ENCODE measurements around the gene CD209.

The CD209 gene

DNA sequence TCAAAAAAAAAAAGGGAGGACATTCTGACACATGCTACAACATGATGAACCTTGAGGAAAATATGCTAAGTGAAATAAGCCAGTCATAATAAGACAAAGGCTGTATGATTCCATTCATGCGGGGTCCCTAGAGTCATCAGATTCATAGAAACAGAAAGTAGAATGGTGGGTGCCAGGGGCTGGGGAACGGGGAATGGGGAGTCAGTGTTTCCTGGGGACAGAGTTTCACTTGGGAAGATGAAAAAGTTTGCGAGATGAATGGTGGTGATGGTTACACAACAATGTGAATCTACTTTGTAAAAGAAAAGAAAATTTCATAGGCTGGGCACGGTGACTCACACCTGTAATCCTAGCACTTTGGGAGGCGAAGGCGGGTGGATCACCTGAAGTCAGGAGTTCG is 9.3 kb downstream of the CD209 start:
- no peak for DNase-seq (ENCODE audit: low spot score)

DNA sequence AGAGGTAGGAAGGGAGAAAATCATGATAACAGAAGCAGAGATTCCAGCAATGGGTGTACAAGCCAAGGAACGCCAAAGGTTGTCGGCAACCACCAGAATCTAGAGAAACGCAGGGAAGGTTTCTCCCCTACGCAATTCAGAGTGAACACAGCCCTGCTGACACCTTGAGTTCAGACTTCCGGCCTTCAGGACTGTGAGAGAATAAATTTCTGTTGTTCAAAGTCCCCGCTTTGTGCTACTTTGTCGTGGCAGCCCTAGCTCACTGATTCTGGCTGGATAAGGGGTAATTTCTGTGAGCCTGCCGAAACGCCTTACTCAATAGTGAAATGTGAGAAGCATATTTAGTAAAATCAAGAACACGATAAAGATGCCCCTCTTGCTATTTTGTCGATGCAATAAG is 10.1 kb downstream of the CD209 start:
- no peak for DNase-seq (ENCODE audit: low spot score)

GRCh38 chr19:7736148-7736547 is 11.2 kb downstream of the CD209 start:
- no peak for DNase-seq (ENCODE audit: low spot score)

- peak; percentile 47 for DNase-seq (ENCODE audit: low spot score)
Observed at GRCh38 chr19:7734220-7735203, 12.8 kb downstream of the CD209 start.

- DNase-seq (ENCODE audit: low spot score) = no peak
Observed at GRCh38 chr19:7733376-7733775, 14.0 kb downstream of the CD209 start.

DNA sequence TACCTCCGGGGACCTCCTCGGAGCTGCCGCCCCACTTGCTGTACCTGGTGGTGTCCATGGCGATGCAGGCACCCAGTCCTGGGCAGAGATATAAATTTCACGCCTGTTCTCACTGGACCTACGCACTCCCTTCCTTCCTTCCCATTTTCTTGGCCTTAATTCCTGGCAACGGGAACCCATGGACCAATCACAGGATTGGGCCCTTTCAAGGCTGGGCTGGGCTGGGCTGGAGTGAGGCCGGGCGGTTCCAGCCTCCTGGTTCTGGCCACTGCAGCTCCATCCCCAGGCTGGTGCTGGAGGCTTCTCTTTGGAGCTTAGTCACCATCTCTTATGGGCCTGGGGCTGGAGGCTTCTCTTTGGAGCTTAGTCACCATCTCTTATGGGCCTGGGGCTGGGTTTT is 15.3 kb downstream of the CD209 start, which contains the start of gene CLEC4G:
Gene CLEC4G, minus strand, starts transcription at position 66 of the 400 bp plus-strand sequence. Its CDS starts 8 bp downstream, at position 58.
- no peak for DNase-seq (ENCODE audit: low spot score)

DNA sequence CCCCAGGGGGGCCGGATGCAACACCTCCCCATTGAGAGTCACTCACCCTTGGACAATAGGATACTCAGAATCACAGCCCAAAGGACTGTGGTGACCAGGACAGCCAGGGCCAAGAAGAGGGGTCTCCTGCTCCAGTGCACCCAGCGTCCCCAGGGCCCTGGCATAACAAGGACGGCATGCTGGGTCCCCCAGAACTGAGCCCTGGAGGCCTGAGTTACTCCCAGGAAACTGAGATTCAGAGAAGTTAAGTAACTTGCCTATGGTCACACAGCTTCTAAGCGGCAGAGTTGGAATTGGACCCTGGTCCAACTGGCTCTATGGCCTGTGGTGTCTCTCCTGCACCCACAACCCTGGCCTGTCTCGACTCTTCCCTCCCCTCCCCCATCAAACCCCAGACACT is 15.7 kb downstream of the CD209 start:
- no peak for DNase-seq (ENCODE audit: low spot score)

DNA sequence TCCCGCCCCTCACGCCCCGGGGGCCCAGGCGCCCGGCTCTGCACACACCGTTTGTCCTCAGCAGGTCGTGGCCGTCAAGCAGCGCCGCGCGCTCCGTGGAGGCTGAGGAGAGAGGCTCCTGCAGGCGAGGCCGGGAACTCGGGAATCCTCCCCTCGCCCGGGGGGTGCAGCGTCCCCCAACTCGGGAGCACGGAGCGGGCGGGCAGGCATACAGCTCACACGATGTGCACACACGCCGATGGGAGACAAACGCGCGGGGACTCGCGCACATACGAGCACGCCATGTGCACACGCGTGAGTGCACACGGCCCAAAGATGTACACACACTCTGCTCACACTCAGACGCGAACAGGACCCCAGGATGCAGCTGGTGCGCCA is 16.1 kb downstream of the CD209 start:
- no peak for DNase-seq (ENCODE audit: low spot score)

DNA sequence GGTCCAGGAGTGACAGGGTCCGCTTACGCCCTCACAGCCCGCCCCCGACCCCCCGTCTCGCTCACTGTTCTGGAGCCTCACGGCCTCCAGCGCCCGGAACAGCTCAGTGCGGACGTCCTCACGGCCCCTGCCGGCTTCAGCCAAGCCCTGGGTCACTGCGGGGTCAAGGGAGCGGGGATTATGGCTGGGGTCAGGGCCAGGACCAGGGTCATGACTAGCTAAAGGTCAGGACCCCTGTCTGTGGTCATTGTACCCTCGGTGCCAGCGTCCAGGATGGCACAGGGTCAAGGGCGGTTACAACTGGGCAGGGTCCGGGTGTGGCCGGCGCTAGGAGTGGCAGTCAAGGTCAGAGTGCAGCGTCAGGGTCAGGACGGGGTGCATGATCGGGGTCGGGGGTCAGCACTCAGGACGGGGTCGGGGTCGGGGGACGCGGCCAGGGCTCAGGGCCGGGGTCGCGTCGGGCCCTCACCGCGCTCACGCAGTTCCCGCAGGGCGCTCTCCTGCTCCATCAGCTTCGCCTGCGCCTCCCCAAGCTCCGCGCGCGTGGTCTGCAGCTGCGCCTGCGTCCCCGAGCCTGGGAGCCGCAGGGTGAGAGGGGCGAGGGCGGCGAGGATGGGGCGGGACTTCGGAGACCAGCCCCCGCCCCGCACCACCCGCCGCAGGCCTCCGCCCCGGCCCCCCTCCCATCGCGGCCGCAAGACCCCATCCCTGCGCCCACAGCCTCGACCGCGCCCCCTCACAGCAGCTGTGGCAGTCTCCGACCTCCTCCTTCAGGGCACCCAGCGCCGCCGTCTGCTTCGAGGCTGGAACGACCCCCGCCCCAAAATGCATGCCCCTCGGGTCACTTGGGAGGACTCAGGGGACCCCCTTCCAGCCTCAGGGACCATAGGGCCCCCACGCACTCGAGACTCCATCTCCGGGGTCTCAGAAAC is 16.8 kb downstream of the CD209 start:
- DNase-seq (ENCODE audit: low spot score) = no peak

DNA sequence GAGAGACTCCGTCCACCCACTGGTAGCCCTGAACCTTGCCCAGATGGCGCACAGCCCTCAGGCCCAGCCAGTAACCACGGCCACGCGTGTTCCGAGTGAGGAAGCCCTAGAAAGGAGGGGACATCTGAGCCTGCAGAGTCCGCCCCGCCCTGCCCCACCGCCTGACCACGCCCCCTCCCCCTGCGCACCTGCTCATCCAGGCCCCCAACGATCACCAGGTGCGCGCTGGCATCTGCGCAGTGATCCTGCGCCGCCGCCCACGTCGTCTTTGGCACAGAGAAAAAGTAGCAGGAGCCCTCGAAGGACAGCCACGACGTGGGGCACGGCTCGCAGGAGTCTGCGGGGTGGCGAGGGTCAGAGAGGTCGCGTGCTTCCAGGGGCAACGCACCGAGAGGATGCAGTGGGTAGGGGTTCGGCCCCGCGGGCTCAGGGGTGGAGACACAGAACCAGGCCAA is 17.5 kb downstream of the CD209 start:
- DNase-seq (ENCODE audit: low spot score) = no peak

- DNase-seq (ENCODE audit: low spot score) = no peak
Observed at GRCh38 chr19:7729211-7729610, 18.1 kb downstream of the CD209 start.

DNA sequence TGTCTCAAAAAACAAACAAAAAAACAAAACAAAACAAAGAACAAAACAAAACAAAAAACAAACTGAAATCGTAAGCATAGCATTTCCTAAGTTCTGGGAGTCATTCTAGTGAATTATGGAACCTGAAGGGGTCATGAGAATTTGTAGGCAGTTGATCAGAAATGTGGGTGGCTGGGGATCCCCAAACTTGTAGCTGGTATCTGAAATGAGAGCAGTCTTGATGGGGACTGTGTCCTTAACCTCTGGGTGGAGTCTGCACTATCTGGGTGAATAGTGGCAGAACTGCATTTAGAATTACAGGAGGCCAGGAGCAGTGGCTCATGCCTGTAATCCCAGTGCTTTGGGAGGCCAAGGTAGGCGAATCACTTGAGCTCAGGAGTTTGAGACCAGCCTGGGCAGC is 21.5 kb downstream of the CD209 start:
- DNase-seq (ENCODE audit: low spot score) = no peak

- DNase-seq (ENCODE audit: low spot score) = no peak
Observed at GRCh38 chr19:7722231-7722651, 25.1 kb downstream of the CD209 start.

DNA sequence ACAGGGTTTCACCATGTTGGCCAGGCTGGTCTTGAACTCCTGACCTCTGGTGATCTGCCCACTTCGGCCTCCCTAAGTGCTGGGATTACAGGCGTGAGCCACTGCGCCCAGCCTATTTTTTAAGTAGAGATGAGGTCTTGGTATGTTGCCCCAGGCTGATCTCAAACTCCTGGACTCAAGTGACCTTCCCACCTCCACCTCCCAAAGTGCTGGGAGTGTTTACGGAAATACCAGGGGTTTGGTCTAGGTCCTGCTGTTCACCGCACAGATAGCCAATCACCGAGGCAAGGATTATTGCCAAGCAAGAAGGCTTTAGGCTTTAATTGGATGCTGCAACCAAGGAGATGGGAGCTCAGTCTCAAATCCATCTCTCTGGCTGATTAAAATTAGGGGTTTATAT is 27.0 kb downstream of the CD209 start:
- DNase-seq (ENCODE audit: low spot score) = no peak

- no peak for DNase-seq (ENCODE audit: low spot score)
Observed at GRCh38 chr19:7718668-7719067, 28.7 kb downstream of the CD209 start.

- no peak for DNase-seq (ENCODE audit: low spot score)
Observed at GRCh38 chr19:7716762-7717161, 30.6 kb downstream of the CD209 start.

DNA sequence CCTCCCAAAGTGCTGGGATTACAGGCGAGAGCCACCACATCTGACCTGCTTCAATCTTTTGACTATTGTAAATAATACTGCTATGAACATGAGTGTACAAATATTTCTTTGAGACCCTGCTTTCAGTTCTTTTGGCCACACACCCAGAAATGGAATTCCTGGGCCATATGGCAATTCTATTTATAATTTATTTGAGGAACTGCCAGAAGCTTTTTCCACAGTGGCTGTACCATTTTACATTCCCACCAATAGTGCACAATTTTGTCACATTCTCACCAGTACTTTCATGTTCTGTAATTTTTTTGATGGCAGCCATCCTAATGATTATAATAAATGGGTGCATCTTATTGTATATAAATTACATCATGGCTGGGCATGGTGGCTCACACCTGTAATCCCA is 31.7 kb downstream of the CD209 start:
- DNase-seq (ENCODE audit: low spot score) = no peak

DNA sequence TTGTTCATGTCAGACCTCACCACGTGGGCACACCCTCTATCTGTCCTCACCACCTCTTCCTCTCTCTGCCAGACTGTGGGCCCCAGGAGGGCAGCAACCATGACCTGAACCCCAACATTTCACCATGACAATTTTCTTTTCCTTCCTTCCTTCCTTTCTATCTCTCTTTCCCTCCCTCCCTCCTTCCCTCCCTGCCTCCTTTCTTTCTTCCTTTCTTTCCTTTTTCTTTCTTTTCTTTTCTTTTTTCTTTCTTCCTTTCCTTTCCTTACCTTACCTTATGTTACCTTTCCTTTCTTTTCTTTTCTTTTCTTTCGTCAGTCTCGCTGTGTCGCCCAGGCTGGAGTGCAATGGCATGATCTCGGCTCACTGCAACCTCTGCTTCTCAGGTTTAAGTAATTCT is 36.7 kb downstream of the CD209 start:
- no peak for DNase-seq (ENCODE audit: low spot score)

DNA sequence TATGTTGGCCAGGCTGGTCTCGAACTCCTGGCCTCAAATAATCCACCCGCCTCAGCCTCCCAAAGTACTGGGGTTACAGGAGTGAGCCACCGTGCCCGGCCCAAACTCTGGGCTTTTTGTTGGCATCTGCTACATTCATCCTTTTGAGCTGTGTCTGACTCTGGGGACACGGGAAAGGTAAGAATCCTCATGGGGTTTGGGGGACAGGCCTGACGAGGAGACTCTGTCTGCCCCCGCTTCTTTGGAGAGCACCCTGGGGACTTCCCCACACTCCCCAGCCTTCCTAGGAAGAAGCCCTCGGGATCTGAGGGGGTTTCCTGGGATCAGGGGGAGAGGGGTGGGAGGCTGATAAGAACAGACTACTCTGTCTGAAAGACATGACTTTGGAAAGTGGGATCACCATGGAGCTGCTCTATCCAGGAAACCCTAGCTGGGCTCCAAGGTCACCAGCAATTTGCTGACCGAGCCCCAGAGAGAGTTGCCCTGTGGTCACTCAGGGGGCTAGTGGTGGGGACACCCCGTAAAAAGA is 37.3 kb downstream of the CD209 start:
- DNase-seq (ENCODE audit: low spot score) = no peak

- DNase-seq (ENCODE audit: low spot score) = no peak
Observed at GRCh38 chr19:7706955-7707456, 40.3 kb downstream of the CD209 start.

DNA sequence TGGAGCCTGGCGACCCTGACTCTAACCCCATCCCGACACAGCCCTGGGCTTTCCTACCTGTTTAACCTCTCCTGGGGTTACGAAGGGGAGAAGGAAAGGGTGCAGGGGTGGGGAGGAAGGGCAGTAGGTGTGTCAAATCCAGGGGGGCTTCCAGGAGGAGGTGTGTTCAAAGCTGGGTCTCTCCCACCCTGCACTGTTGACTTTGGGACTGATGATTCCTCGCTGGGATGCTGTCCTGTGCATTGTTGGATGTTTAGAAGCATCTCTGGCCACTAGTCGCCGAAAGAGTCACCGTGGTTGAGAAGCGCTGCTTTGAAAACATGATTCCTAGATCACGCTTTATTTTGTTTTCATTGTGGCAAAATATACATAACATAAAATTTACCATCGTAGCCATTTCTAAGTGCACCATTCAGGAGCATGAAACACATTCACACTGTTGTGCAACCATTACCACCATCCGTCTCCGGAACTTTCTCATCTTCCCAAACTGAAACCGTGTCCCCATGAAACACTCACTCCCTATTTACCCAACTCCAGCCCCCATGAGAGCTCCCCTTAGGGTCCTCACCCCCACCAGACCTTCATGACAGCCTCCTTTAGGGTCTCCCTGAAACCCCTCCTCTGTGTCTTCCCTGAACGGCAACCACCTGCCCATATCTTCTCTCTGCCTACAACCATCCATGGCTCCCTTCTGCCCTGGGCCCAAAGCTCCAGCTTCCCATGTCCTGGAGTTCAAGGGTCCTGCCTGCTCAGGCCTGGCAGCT is 41.0 kb downstream of the CD209 start:
- no peak for DNase-seq (ENCODE audit: low spot score)

Data from Ammon's horn (tissue), 1 donor.